HG02884 (cell line): ENCODE data around the gene TEX261.
"Not testable (repeated sequence)": the region's sequence is repeated elsewhere in the genome, so short reads cannot be mapped to it uniquely, and the experiment has no call there.

Source experiments
- ATAC-seq: cut with Tn5 transposase; IDR thresholded peaks from one replicate; pipeline ENCODE4 v1.9.1; 2021; ENCODE audit warnings: mild to moderate bottlenecking, moderate library complexity; ENCODE audit not compliant: unreplicated experiment

TEX261 gene

GRCh38 chr2:70994699-70995425 is at the start of gene TEX261:
TSS of gene TEX261 (minus strand) at chr2:70994873. CDS start at chr2:70994757, 116 bp downstream.
- ATAC-seq = peak; percentile 94

- ATAC-seq = no peak
Observed at GRCh38 chr2:71043531-71044407, 49.1 kb upstream of the TEX261 start.

DNA sequence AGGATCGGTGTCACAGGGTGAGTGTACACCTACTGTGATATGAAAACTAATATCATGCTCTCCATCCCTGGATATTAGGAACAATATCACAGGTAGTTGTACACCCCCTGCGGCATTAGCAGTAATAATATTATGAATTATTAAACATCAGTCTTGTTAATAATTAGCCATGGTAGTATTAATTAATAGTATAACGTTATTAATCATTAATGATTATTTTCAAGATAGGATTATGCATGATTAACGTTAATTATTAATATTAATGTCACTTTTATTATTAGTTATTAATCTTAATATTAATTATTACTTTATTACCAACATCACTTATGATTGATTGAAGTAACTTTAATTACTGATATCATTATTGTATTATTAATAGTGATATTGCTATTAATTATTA is 47.6 kb upstream of the TEX261 start:
- ATAC-seq = no peak

DNA sequence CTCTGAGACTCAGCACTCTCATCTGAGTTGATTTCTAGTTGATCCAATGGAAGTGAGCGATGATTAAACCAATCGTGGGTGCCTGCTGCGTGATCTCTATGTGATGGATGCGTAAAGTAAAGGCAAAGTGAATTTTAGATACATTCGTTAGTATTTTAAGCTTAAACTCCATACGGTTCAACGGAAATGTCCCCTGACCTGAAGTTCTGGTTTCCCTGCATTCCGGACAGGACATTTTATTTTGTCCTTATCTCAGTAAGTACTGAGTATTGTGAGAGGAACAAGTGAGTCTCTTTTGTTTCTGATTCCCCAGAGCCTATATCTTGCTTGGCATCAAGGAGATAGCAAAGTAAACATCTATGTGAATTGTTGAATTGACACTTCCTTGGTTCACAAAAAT is 41.6 kb upstream of the TEX261 start:
- not testable (repeated sequence) for ATAC-seq

DNA sequence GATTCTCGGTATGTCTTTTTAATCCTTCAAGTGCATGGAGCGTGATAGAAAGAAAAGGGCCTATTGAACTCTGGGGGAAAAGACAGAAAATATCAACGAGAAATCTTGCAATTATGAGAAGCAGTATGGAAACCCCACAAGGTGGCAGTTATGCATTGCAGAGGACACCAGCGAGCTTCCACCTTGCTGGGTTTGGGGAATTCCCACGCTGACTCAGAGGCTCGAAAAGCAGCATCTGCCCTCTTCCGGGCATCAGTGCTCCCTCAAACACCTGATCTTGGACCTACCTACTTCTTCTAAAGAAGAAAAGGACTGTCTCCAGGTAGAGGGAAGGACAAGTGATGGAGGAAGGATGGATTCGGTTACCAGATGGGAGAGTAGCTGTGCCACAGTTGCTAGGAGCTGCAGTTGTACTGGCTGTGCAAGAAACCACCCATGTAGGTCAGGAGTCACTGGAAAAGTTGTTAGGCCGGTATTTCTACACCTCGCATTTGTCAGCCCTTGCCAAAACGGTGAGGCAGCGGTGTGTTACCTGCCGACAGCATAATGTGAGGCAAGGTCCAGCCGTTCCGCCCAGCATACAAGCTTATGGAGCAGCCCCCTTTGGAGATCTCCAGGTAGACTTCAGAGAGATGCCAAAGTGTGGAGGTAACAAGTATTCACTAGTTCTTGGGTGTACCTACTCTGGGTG is 29.0 kb upstream of the TEX261 start:
- ATAC-seq = not testable (repeated sequence)

GRCh38 chr2:71021394-71021793 is 26.7 kb upstream of the TEX261 start:
- not testable (repeated sequence) for ATAC-seq

GRCh38 chr2:71019989-71020388 is 25.3 kb upstream of the TEX261 start:
- ATAC-seq = not testable (repeated sequence)

- ATAC-seq = no peak
Observed at GRCh38 chr2:71018625-71019024, 24.0 kb upstream of the TEX261 start.

- ATAC-seq = not testable (repeated sequence)
Observed at GRCh38 chr2:71011786-71012185, 17.1 kb upstream of the TEX261 start.

DNA sequence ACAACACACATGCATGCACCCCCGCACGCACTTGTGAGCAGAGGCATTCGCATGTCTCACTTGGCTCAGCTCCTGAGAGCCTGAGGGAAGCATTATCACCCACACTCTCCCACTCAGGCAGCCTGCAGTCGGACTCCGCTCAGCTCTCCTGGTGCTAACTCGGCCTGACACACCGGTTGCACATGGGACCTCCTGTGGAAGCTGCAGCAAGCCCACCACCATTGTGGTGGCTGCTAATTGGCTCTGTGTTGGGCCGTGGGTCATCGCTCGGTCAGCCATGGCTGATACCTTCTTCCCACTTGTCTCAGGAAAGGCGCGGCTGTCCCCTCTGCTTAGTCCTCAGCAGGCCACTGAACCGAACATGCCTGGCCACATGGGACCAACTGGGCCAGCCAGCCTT is 13.7 kb upstream of the TEX261 start:
- no peak for ATAC-seq

GRCh38 chr2:71006955-71007799 is 12.5 kb upstream of the TEX261 start:
- ATAC-seq = no peak

GRCh38 chr2:71006323-71006722 is 11.7 kb upstream of the TEX261 start:
- ATAC-seq = no peak

- ATAC-seq = no peak
Observed at GRCh38 chr2:71005271-71006202, 10.9 kb upstream of the TEX261 start.

DNA sequence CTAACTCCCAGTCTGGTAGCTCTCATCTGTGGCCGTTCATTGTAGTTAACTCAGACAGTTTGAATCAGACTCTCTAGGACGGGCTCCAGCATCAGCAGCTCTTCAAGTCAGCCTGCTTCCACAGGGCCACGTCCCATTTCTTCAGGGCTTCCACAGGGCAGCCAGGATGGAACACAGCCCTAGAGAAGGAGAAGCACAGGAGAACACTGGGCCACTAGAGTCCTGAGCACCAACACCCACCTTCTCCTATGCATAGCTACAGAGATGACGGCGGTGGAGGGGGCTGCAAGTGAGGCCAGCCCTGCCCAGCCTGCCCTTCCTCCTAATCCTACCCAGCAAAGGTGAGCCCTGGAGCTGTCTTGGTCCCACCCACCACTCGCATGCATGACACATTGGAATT is 10.2 kb upstream of the TEX261 start:
- no peak for ATAC-seq

GRCh38 chr2:71003966-71004755 is 9.5 kb upstream of the TEX261 start:
- no peak for ATAC-seq

GRCh38 chr2:71003396-71003795 is 8.7 kb upstream of the TEX261 start:
- ATAC-seq = no peak

DNA sequence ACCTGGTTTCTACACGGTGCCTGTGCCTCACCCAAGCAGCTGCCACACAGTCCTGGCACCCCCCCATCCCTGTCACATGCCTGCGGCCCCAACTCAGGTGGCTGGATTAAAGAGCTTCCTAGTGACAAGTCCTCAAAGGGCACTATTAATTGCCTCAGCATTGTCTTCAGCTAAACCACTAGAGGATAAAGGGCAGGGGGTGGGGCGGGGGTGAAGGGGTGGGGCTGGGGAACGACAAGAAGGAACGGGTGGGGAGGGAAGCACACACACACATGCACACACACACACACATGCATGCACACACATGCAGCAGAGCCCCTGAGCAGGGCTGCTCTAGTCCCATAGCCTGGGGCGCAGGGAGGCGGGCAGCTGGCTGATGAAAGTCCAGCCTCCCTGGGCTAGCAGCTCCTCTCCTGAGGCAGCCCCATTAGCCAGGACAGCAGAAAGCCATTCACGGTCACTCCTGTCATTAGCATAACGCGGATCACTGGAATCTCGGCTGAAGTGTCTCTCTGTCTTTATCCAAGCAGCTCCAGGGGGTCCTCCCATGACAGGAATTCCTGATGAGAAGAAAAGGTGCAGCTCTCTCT is 7.4 kb upstream of the TEX261 start:
- ATAC-seq = no peak

DNA sequence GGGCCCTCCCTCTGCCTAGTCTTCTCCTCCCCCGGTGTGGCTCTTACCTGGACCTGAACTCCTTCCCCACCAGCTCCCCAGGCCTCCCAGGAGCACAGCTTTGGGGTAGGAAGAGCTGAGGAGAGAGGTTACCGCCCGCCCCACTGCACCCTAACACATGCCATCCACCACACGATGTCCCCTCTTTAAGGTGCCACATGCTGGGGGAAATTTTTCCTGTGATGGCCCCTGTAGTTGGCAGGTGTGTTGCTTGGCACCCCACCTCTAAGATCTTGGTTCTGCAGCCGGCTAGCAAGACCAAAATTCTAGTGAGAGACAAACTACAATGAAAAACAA is 6.9 kb upstream of the TEX261 start:
- ATAC-seq = no peak
